Frontal cortex (tissue), 4 donors: ENCODE measurements around the gene RNF39. TPM values are rescaled to one million over a fixed set of nuclear protein-coding genes. Genes with fewer than 3 reads are reported as not detected.
A peak's percentile ranks its signal among the peaks of the same experiment; 100 is the strongest.

ENCODE experiments used
- DNase-seq, 2 donors: peaks; one replicate each; pipeline ENCODE4 v3.0.0; 2012; ENCODE audit warnings: low spot score in 2 of 2
- FAIRE-seq: peaks from 2 replicates; lab custom pipeline; 2012; peaks lifted over from hg19 to GRCh38; lab: Jason Lieb, UNC
- total RNA-seq: library from RNA; depleted of rRNA; stranded (reverse); fragments of >200 nt; gene quantifications from one replicate; pipeline ENCODE4 v1.2.3, GENCODE V29; 2014
- donor health status: control.
- donor health status: control.
- donor health status: control.

The RNF39 gene
- total RNA-seq, 1 donor from 2014 or later, result not detected

- DNase-seq (no peak), FAIRE-seq (no peak)
Observed at GRCh38 chr6:30097902-30098768, 22.6 kb upstream of the RNF39 start.

- DNase-seq (no peak), FAIRE-seq (no peak)
Observed at GRCh38 chr6:30096829-30097228, 21.3 kb upstream of the RNF39 start.

GRCh38 chr6:30093951-30094661 lies 18.5 kb upstream of the RNF39 start:
- DNase-seq, result no peak
- no peak for FAIRE-seq

- no peak for FAIRE-seq
Observed at GRCh38 chr6:30092852-30093543, 17.4 kb upstream of the RNF39 start.

GRCh38 chr6:30091577-30092381 lies 16.2 kb upstream of the RNF39 start:
- FAIRE-seq (no peak), DNase-seq (no peak)

More at GRCh38 chr6:30092852-30093543, 17.4 kb upstream of the RNF39 start:
- DNase-seq, result no peak

- DNase-seq (no peak), FAIRE-seq (no peak)
Observed at GRCh38 chr6:30087876-30088275, 12.3 kb upstream of the RNF39 start.

GRCh38 chr6:30077218-30077617 lies 1.6 kb upstream of the RNF39 start:
- no peak for FAIRE-seq
- DNase-seq, result no peak

GRCh38 chr6:30075790-30076732 lies 492 bp upstream of the RNF39 start:
- FAIRE-seq, result no peak
- no peak for DNase-seq

GRCh38 chr6:30074331-30075093 lies 1.1 kb downstream of the RNF39 start:
- no peak for DNase-seq
- FAIRE-seq, result no peak

- no peak for FAIRE-seq
- DNase-seq, result no peak
Observed at GRCh38 chr6:30073489-30074235, 1.9 kb downstream of the RNF39 start.

GRCh38 chr6:30071858-30072257 lies 3.7 kb downstream of the RNF39 start:
- FAIRE-seq, result no peak

GRCh38 chr6:30071081-30071818 lies 4.3 kb downstream of the RNF39 start:
- DNase-seq, result peak in 1 of 2 donors; percentile 36
- FAIRE-seq, result no peak

More at GRCh38 chr6:30071858-30072257, 3.7 kb downstream of the RNF39 start:
- no peak for DNase-seq

GRCh38 chr6:30067460-30068139 lies 8.0 kb downstream of the RNF39 start:
- FAIRE-seq (no peak), DNase-seq (peak in 1 of 2 donors; percentile 73)

- FAIRE-seq, result peak; percentile 94
Observed at GRCh38 chr6:30066577-30067459, 8.8 kb downstream of the RNF39 start, which contains the start of gene PPP1R11. TSS of gene PPP1R11 (plus strand) at chr6:30067198. CDS start at chr6:30067411, 213 bp downstream.

GRCh38 chr6:30066082-30066481 lies 9.5 kb downstream of the RNF39 start:
- no peak for DNase-seq
- FAIRE-seq, result no peak

More at GRCh38 chr6:30066577-30067459, 8.8 kb downstream of the RNF39 start, which contains the start of gene PPP1R11:
- peak; percentile 92 for DNase-seq
